SHP77 (cell line): ENCODE results near the gene CAPN13.

Experiments used
- DNase-seq, 2 experiments: peaks; one replicate each; lab custom pipeline; 2025; lab: John Stamatoyannopoulos, UW

CAPN13 gene, protein sequence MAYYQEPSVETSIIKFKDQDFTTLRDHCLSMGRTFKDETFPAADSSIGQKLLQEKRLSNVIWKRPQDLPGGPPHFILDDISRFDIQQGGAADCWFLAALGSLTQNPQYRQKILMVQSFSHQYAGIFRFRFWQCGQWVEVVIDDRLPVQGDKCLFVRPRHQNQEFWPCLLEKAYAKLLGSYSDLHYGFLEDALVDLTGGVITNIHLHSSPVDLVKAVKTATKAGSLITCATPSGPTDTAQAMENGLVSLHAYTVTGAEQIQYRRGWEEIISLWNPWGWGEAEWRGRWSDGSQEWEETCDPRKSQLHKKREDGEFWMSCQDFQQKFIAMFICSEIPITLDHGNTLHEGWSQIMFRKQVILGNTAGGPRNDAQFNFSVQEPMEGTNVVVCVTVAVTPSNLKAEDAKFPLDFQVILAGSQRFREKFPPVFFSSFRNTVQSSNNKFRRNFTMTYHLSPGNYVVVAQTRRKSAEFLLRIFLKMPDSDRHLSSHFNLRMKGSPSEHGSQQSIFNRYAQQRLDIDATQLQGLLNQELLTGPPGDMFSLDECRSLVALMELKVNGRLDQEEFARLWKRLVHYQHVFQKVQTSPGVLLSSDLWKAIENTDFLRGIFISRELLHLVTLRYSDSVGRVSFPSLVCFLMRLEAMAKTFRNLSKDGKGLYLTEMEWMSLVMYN

DNA sequence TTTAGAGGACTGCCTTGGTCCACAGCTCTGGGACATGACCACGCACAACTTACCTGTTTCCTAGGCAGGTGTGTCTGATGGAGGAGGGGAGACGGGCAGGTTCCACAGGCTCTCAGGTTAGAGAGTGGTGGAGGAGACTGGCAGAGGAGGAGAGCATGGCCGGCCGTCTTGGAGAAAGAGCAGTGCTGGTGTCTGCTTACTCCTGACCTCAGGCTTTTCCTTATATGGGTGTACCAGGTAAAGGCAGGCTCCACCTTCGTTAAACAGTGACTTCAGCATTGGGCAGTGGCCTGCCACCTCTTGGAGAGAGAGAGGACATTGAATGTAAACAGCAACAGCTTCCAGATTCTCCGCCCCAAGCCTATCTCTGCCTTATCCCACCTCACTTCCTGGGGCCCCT, at the start of gene CAPN13:
CAPN13 (minus strand) TSS at position 198 of the 400 bp plus-strand sequence. CDS start 20,121 bp downstream, outside the sequence.
- no peak for DNase-seq

DNA sequence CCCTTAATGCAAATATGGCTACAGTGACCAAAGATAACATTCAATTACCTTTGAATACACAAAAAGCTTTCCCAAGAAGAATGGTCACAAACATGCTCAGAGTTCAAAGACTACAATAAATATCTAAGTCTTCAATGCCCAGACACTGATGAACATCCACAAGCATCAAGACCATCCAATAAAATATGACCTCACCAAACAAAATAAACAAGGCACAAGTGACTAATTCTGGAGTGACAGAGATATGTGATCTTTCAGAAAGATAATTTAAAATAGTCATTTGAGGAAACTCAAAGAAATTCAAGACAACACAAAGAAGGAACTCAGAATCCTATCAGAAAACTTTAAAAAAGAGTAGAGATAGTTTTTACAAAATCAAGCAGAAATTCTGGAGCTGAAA, 40.6 kb upstream of the CAPN13 start:
- DNase-seq: no peak

DNA sequence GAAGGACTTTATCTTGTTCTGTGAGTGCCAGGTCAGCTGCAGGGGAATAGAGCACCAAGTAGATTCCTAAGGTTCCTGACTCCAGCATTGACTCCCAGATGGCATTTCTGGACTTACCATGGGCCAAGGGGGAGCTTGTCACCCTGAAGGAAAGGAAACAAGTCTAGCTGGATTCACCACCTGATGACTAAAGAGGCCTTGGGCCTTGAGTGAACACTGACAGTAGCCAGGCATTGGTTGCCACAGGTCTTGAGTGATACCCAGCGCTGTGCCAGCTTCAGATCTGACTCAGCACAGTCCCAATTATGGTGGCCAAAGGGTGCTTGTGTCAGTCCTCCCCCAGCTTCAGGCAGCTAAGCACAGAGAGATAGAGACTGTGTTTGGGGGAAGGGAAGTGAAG, 40.1 kb upstream of the CAPN13 start:
- DNase-seq: no peak

DNA sequence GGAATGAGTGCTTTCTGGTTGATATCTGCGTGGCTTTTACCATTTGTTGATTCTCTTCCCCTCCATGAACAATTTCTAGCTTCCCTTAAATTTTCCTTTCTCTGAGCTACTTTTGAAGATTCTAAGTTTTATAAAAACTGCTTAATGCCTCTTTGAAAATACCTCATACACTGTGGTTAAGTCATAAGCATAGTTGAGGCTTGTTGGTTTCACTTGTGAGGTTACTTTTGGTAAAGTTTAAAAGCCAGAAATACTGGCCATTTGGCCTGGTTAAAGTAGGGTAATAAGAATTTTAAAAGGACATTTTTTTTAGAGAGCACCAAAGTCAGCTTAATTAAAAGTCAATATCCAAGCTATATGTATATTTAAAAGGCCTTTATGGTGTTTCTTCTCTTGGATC, 21.3 kb upstream of the CAPN13 start:
- DNase-seq: no peak

GRCh38 chr2:30826916-30827315, 19.7 kb upstream of the CAPN13 start:
- DNase-seq: no peak

- DNase-seq: no peak
Measured at GRCh38 chr2:30826481-30826880, 19.2 kb upstream of the CAPN13 start.

GRCh38 chr2:30823452-30823851, 16.2 kb upstream of the CAPN13 start:
- no peak for DNase-seq

- DNase-seq: no peak
Measured at GRCh38 chr2:30821960-30822359, 14.7 kb upstream of the CAPN13 start.

- DNase-seq: no peak
Measured at GRCh38 chr2:30820381-30821055, 13.3 kb upstream of the CAPN13 start.

- DNase-seq: no peak
Measured at GRCh38 chr2:30809938-30810337, 2.7 kb upstream of the CAPN13 start.

GRCh38 chr2:30808695-30809094, 1.4 kb upstream of the CAPN13 start:
- DNase-seq: no peak

GRCh38 chr2:30803281-30803680, 4.0 kb downstream of the CAPN13 start:
- no peak for DNase-seq

GRCh38 chr2:30802611-30803010, 4.6 kb downstream of the CAPN13 start:
- DNase-seq: no peak

DNA sequence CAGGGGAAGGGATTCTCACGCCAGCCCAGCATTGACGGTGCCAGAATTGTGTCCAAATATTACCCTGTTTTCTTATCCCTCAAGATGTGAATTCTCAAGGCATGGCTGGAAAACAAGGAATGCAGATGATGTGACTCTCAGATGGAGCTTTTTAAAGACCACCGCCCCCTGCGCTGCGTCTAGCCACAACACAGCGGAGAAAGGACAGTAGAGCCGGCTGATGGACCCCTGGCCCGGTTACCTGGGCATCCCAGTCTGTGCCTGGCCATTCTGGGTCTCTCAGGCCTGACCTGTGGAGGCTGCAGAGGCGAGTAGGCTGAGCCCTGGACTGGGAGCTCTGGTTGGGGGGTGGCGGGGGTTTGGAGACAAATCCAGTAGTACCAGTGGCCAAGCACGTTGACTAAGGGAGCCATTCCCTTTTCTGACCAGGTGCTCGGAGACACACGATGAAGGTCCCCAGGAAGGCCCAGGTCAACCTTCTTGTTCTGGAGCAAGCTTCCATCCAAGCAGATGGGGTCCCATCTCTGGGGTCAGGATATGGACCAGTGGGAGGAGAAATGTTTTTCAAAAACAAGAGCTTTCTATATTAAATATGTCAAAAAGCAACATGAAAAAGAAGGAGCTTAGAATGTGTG, 5.3 kb downstream of the CAPN13 start:
- no peak for DNase-seq

DNA sequence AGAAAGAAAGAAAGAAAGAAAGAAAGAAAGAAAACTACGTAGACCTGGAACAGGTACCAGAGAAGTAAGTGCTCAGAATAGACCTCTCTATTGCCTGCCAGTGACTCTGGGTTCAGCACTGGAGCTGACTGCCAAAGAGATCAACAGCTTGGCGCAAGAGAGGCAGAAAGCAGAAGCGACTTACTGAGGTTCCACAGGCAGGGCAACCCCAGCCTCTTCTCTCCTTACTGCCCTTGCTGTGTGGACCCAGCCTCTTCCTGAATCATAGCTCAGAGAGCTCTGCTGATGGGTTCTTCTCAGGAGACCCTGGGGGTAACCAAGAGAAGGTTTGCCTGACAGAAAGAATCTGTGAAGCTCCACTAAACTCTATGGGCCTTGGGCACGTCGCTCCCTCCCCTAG, 7.1 kb downstream of the CAPN13 start:
- DNase-seq: no peak

GRCh38 chr2:30799366-30799765, 7.9 kb downstream of the CAPN13 start:
- no peak for DNase-seq

- DNase-seq: no peak
Measured at GRCh38 chr2:30798536-30798991, 8.7 kb downstream of the CAPN13 start.

DNA sequence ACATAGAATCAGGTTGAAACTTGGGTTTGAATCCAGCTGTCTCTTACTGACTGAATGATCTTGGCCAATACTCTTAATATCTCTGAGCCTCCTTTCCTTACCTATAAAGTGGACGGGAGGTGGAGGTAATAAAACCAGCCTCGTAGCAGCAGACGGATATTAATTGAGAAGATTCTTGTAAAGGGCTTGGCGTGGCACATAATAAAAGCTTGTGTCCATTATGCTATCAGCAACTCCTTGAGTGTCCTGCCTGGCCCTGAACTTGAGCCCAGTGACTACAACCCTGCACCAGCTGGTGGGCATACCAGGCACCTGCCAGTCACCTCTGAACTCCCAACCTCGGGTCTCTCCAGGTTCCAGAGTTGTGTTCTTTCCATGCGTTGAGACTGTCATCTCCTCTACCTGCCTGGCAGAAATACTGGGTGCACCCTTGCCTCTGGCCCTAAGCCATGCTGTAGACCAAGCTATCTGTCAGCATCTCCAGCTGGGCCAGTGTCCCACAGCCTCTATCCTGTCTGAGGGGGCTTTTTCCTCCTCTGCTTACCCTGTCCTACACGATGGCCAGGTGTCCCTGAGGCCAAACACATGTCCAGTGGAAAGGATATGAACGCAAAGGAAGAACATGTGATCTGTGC, 9.7 kb downstream of the CAPN13 start:
- no peak for DNase-seq

- DNase-seq: no peak
Measured at GRCh38 chr2:30796699-30797098, 10.5 kb downstream of the CAPN13 start.

- no peak for DNase-seq
Measured at GRCh38 chr2:30792521-30792920, 14.7 kb downstream of the CAPN13 start.

DNA sequence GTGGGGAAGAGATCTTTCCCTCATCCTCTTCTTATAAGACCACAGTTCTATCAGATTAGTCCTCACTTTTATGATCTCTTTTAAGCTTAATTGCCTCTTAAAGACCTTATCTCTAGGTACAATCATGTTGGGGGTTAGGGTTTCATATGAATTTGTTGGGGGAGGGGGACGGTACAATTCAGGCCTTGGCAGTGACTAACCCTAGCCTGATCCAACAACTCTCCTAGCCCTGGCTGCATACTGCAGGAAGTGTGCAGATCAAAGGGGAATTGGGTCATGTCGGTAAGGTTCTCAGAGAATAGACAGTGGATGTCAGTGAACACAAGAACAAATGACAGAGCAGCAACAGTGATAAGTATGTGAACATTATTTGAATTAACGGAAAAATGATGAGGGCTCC, 16.4 kb downstream of the CAPN13 start:
- no peak for DNase-seq

DNA sequence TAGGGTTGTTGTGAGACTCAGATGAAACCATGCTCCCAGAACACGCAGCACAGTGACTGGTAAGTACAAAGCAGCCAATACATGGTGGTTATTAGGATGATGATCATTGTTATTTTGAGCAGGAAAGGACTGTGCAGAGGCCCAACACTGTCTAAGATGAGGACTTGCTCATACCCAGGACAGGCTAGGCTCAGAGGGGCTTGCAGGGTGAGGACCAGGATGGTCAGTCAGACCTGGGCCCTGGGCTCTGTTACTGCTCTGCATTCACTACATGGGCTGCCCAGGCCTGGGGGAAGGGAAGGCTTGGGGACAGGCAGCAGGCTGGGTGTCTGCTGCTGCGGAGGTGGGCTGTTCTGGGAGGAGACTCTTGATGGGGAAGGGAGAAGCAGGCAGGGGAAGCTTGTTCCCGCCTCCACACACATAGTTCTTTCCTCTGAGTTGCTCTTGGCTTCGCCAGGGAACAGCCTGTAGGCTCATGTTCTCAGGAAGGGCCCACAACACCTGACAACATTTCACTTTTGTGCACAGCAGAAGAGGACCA, 17.5 kb downstream of the CAPN13 start:
- no peak for DNase-seq
